Jurkat, Clone E6-1 (cell line): ENCODE results near the gene PROM1.
A peak's percentile ranks its signal among the peaks of the same experiment; 100 is the strongest.

Source experiments
- DNase-seq: peaks from one replicate; pipeline ENCODE4 v3.0.0-alpha.2; 2011; ENCODE audit warnings: low read depth, low spot score
- H3K4me3 ChIP-seq: 2 replicates; pipeline ENCODE4 v1.5.1; 2011; ENCODE audit warnings: mild to moderate bottlenecking, low read length, control low read depth, moderate library complexity

The PROM1 gene

GRCh38 chr4:16007471-16008095 is 76.2 kb downstream of the PROM1 start:
- no peak for DNase-seq

GRCh38 chr4:16006771-16007446 is 76.9 kb downstream of the PROM1 start:
- DNase-seq = no peak
- no peak overlapping the region for H3K4me3 ChIP-seq

More at GRCh38 chr4:16007471-16008095, 76.2 kb downstream of the PROM1 start:
- no peak overlapping the region for H3K4me3 ChIP-seq

GRCh38 chr4:16005676-16006075 is 78.1 kb downstream of the PROM1 start:
- no peak overlapping the region for H3K4me3 ChIP-seq
- DNase-seq = peak; percentile 56

- DNase-seq = peak; percentile 57
- H3K4me3 ChIP-seq = no peak overlapping the region
Measured at GRCh38 chr4:16001484-16001858, 82.4 kb downstream of the PROM1 start.

GRCh38 chr4:16000708-16001483 is 82.9 kb downstream of the PROM1 start:
- no peak overlapping the region for H3K4me3 ChIP-seq
- no peak for DNase-seq

DNA sequence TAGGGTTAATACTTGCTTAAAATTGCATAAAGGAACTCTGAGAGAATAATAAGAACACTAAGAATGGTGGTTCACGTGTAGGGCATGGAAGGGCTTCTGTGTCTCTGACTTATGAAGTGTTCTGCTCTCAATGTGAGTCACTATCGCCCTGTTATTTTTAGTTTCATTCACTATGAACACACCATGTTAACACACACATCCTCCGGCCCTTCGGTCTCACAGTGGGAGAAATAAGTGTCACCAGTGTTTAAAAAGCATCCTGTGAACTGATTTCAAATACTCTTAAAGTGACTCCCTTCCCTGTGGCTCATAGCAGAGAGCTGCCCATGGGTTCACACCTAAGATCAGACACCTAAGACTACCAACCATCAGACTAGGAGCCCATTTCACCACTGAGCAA is 87.0 kb downstream of the PROM1 start:
- no peak for DNase-seq

GRCh38 chr4:15995826-15996225 is 88.0 kb downstream of the PROM1 start:
- no peak for DNase-seq
- no peak overlapping the region for H3K4me3 ChIP-seq

More for the DNA sequence above, 87.0 kb downstream of the PROM1 start:
- H3K4me3 ChIP-seq = no peak overlapping the region

GRCh38 chr4:15992167-15992485 is 91.7 kb downstream of the PROM1 start:
- DNase-seq = no peak
- H3K4me3 ChIP-seq = no peak overlapping the region

DNA sequence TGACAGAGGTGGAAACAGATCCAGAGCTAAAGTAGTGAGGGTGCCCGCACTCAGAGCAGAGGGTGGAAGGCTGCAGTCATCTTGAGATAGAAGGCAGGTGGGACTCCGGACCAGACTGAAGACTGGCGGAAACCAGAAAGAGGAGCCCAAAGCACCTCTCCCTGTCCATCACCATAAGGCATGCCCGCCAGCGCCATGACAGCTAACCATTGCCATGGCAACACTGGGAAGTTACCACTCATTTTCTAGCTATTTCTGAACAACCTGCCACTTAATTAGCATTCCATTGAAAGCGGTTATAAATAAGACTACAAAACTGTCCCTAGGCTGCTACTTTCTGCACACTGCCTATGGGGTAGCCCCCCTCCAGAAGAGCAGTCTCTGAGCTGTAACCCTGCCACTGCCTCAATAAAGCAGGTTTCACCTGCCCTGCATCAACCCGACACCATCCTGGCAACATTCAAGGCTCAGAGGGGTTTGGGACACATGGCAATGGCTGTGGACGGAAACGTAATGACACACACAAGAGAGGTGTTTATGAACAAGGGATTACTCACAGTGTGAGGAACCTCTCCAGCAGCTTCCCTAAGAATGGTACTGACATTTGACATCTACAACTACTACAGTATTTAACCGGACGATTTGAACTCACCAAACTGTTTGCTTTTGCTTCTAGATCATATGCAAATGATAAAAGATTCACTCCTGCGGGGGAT is 93.1 kb downstream of the PROM1 start:
- no peak for DNase-seq
- H3K4me3 ChIP-seq = no peak overlapping the region

GRCh38 chr4:15989424-15989823 is 94.4 kb downstream of the PROM1 start:
- no peak overlapping the region for H3K4me3 ChIP-seq
- no peak for DNase-seq

DNA sequence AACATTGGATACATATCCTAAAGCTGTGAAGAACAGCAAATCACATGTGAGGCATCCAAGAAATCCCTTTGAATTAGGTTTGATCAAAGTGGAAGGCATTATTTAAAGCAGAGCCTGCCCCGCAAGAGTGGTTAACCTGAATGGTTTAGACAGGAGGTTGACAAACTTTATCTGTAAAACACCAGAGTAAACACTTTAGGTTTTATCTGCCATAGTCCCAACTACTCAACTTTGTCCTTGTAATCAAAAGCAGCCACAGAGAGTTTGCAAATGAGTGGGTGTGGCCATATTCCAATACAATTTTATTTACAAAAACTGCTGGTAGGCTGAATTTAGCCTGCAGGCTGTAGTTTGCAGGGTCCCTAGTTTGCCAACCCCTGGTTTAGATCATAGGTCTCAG is 95.6 kb downstream of the PROM1 start:
- H3K4me3 ChIP-seq = no peak overlapping the region
- peak; percentile 48 for DNase-seq

DNA sequence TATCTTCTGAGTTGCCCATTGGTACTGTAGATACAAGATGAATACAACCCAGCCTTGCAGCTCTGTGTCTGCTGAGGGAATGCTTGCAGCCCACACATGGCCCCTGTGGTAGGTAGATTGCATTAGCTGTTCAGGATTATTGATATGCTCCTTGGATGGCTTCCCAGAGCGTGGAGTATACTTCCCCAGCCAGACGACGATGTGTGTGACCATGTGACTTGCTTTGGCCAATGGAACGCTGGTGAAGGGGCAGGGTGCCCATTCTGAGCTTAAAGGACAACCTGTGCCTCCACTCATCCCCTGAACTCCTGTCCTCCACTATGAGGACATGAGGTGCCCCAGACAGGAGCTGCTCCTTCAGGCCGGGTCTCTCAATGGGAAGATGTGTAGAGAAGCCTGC is 96.9 kb downstream of the PROM1 start:
- H3K4me3 ChIP-seq = no peak overlapping the region
- DNase-seq = no peak

- H3K4me3 ChIP-seq = no peak overlapping the region
- no peak for DNase-seq
Measured at GRCh38 chr4:15983610-15984009, 100.2 kb downstream of the PROM1 start.

DNA sequence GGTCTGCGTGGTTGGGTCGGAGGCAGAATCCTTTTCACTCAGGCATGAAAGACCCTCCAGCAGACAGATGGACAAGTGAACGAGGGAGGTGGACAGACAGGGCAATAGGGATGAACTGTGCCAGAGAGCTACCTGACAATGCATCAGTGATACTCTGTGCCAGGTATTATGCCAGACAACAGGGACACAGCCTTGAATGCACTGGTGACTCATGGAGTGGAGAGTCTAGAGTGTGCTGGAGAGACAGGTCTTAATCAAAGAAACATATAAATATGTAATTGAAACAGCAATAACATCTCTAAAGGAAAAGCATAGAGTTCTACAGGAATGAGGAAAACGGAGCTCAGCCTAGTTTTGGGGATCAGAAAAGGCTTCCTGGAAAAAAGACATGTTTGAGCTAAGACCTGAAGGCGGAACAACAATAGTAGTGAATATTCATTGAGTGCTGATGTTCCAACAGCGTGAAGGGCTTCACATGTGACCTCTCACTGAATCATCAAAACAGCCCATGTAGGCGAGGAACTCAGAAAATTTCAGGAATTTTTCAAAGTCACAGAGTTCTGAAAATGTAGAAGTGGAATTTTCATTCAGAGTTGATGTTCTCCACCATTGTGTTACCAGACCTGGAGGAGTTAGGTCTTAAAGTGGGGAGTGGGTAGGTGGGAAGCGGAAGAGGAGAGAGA is 100.8 kb downstream of the PROM1 start:
- H3K4me3 ChIP-seq = no peak overlapping the region
- DNase-seq = no peak

GRCh38 chr4:15976456-15977447 is 107.1 kb downstream of the PROM1 start:
- no peak overlapping the region for H3K4me3 ChIP-seq
- DNase-seq = no peak

- H3K4me3 ChIP-seq = no peak overlapping the region
- DNase-seq = no peak
Measured at GRCh38 chr4:15971068-15971801, 112.6 kb downstream of the PROM1 start.

- DNase-seq = no peak
- no peak overlapping the region for H3K4me3 ChIP-seq
Measured at GRCh38 chr4:15968551-15969300, 115.1 kb downstream of the PROM1 start.
